Esophagus (tissue), 2 donors: ENCODE measurements around the gene ONECUT1. TPM values are rescaled to one million over a fixed set of nuclear protein-coding genes. Genes with fewer than 3 reads are reported as not detected.

Source experiments
- H3K27ac ChIP-seq, 2 donors: one replicate each; pipeline ENCODE4 v1.5.1; 2013; ENCODE audit warnings: low read depth in 2 of 2, mild to moderate bottlenecking in 2 of 2, inconsistent platforms in 1 of 2, low read length in 1 of 2, moderate library complexity in 1 of 2
- H3K27me3 ChIP-seq, 2 donors: one replicate each; pipeline ENCODE4 v1.6.1; 2013; ENCODE audit warnings: low read length in 2 of 2, control low read depth in 1 of 2, mild to moderate bottlenecking in 1 of 2; ENCODE audit not compliant: insufficient read depth in 2 of 2, control insufficient read depth in 1 of 2
- H3K36me3 ChIP-seq, 2 donors: one replicate each; pipeline ENCODE4 v1.6.1; 2013; ENCODE audit warnings: low read length in 1 of 2; ENCODE audit not compliant: control insufficient read depth in 2 of 2, insufficient read depth in 2 of 2
- H3K4me1 ChIP-seq, 2 donors: one replicate each; pipeline ENCODE4 v1.6.1; 2013; ENCODE audit warnings: low read length in 1 of 2; ENCODE audit not compliant: control insufficient read depth in 2 of 2, insufficient read depth in 2 of 2
- H3K4me3 ChIP-seq, 2 donors: one replicate each; pipeline ENCODE4 v1.5.1; 2013; ENCODE audit warnings: low read length in 2 of 2, mild to moderate bottlenecking in 2 of 2, low read depth in 1 of 2, moderate library complexity in 1 of 2
- H3K9me3 ChIP-seq, 2 donors: one replicate each; pipeline ENCODE4 v1.6.1; 2013; ENCODE audit warnings: mild to moderate bottlenecking in 2 of 2, low read depth in 1 of 2, low read length in 1 of 2, moderate library complexity in 1 of 2; ENCODE audit not compliant: control insufficient read depth in 2 of 2, insufficient read depth in 1 of 2
- WGBS, 2 donors: extraction: QIAGEN DNeasy Blood & Tissue Kit; methylation state at CpG; one replicate each; pipeline ENCODE4 v1.1.7; 2013; 5-methylcytosine and 5-hydroxymethylcytosine counted together
- polyA plus RNA-seq, 2 donors: library from polyadenylated mRNA; stranded (reverse); fragments of 200-250 nt; gene quantifications; one replicate each; pipeline ENCODE4 v1.2.3, GENCODE V29; 2013
- donor health status: healthy with polysubstance abuse.
- donor health status: Bipolar disorder and iron deficiency.

The ONECUT1 gene
- polyA plus RNA-seq, 2 donors = not detected

DNA sequence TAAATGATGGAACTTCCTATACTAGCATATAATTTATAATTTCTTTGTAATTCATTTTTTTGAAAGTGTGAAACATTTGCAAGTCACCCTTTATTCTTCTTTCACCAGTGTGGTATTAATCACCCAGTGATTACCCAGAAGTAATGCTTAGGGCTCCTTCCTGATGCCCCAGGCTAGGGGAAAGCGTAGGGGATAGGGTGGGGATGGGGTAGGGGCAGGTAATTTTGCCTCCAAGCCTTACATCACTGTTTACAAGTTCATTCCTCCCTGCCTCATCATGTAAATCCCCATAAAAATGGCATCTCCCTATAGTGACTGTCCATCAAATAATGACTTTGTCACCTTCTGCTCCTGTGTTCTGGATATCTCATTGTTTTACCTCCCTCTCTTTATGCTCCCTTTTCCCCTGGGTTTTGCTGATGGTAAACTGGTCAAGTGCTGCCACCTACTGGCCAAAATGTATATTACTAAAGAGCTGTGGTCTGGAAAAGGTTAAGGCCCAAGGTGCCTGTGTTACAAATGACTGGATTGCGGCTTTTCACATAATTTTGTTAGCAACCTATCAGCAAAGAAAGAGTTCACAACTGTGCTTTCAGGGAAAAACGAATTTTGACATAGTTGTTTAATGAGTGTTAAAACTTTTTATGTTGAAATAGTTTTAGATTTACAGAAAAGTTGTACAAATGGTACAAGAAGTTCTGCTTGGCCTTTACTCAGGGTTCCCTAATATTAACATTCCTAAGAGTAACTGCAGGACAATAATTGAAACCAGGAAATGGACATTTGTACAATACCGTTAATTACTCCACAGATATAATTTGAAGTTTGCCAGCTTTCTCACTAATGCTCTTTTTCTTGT is 54.7 kb downstream of the ONECUT1 start:
- H3K36me3 ChIP-seq = no peaks in the 10 kb centered on the region
- H3K9me3 ChIP-seq = no peaks in the 10 kb centered on the region
- H3K27ac ChIP-seq = no peak overlapping the region
- H3K27me3 ChIP-seq = no peaks in the 10 kb centered on the region
- 49 to 60% methylated on average over 4 of the region's 4 CpGs for WGBS, 2 donors
- no peaks in the 10 kb centered on the region for H3K4me1 ChIP-seq
- no peak overlapping the region for H3K4me3 ChIP-seq

DNA sequence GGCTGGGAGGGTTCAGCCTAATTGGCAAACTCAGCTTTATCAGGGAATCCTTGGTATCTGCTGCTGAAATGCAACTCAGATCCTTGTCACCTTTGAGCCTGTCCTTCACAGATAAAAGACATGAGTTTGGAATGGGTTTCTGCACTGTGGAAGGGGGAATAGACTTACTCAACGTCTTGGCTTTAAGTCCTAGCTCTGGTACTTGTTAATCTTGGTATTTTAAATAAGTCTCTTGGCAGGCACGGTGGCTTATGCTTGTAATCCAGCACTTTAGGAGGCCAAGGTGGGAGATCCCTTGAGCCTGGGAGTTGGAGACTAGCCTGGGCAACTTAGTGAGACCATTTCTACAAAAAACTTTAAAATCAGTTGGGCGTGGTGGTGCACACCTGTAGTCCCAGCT is 55.8 kb downstream of the ONECUT1 start:
- Histone ChIP-seq H3K4me3 (no peak overlapping the region), H3K4me1 (no peaks in the 10 kb centered on the region), H3K27me3 (no peaks in the 10 kb centered on the region), H3K9me3 (no peaks in the 10 kb centered on the region), H3K36me3 (no peaks in the 10 kb centered on the region), H3K27ac (no peak overlapping the region)
- 61 to 69% methylated on average over 3 of the region's 3 CpGs for WGBS, 2 donors

DNA sequence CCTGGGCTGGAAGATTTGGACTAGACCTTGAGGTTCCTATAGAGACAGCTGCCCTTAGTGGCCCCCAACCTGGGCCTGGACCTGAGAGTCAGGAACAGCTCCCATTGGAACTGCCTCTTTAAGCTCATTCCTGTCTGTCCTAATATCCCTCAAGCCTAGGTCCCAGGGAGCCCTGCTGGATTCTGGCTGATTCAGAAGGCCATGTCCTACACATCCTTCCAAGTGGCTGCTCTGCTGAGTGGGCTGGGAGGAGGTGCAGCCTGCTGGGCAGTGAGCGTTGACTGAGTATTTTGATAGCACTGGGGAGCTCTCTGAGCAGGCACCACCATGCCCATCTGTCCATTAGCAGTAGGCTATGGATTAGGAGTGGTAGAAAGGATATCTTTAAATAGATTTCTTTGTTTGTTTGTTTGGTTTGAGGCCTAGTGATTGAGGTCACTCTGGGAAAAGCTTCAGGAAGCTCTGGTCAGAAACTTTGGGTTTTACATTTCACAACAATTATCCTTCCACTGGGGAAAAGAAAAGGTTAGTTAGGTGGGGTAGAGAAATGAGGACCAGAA is 56.4 kb downstream of the ONECUT1 start:
- Histone ChIP-seq H3K4me3 (no peak overlapping the region), H3K9me3 (no peaks in the 10 kb centered on the region), H3K4me1 (no peaks in the 10 kb centered on the region), H3K36me3 (no peaks in the 10 kb centered on the region), H3K27ac (no peak overlapping the region), H3K27me3 (no peaks in the 10 kb centered on the region)
- WGBS, 2 donors = 78 to 85% methylated on average over 1 of the region's 1 CpG

DNA sequence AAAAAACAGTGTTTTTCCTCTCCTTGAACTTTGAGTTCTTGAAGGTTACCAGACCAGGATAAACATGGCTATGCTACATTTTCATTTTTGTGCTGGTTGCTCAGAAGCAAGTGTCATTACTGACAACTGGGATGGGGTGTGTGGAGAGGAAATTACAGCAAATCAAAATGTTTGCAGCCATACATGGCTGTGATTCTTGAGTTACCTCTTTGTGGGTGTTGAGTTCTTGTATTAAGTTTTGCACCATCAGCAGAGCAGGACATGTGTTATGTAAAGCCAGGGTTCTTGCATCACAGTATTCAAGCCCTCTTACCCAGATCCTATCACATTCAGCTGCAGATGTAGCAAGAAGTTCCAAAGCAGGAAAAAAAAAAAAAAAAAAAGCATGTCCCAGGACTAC is 57.0 kb downstream of the ONECUT1 start:
- no peaks in the 10 kb centered on the region for H3K27me3 ChIP-seq
- H3K4me1 ChIP-seq = no peaks in the 10 kb centered on the region
- no peaks in the 10 kb centered on the region for H3K9me3 ChIP-seq
- no peak overlapping the region for H3K27ac ChIP-seq
- H3K36me3 ChIP-seq = no peaks in the 10 kb centered on the region
- no peak overlapping the region for H3K4me3 ChIP-seq

DNA sequence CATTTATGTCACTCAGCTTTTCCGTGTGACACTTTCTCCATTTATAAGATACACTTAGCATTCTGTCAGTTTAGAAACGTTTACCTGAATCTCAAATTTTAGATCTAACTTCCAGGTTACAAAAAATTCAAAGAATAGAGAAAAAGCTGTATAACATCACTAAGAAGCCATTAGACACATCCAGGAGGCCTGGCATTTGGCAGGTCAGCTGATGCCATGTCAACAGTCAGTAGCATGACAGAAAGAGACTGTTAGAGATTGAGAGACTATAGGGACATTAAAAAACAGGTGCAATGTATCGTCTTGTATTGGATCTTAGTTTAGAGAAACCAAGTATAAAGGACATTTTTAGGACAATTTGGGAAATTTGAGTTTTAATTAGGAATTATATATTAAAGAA is 57.6 kb downstream of the ONECUT1 start:
- 86 to 89% methylated on average over 3 of the region's 3 CpGs for WGBS, 2 donors
- Histone ChIP-seq H3K27ac (no peak overlapping the region), H3K4me3 (no peak overlapping the region), H3K27me3 (no peaks in the 10 kb centered on the region), H3K4me1 (no peaks in the 10 kb centered on the region), H3K9me3 (no peaks in the 10 kb centered on the region), H3K36me3 (no peaks in the 10 kb centered on the region)

DNA sequence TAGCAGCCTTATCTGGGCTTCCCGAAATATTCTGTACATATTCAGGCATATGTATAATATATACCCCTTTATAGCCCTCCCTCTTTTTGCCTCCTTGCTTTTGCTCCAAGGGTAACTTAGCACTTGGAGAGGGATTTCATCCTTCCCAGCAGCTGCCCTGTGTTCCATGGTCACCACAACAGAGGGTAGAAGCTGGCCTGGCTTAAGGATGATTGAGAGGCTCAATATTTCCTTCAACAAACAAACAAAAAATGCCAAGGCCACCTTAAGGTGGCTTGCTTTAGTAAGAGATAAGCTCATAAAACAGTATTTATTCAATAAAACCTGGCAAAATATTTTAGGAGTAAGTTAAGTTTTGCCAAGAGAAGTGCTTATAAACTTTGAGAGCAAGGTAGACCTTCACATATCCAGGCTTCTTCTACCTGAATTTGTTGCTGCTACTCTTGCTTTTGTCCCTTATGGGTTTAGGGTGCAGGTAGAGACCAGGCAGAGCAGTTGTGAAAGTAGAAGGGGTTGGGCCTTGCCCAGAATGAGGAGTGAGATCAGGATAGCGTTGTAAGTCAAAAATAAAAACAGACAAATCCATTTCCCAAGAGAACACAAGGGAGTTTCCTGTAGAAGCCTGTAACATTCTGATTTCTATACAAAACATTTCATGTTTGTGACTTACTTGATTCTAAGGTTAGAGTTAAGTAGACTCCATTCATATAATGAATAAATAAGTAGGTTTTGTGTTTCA is 58.2 kb downstream of the ONECUT1 start:
- no peaks in the 10 kb centered on the region for H3K36me3 ChIP-seq
- no peaks in the 10 kb centered on the region for H3K27me3 ChIP-seq
- H3K4me3 ChIP-seq = no peak overlapping the region
- no peak overlapping the region for H3K27ac ChIP-seq
- 74 to 85% methylated on average over 2 of the region's 2 CpGs for WGBS, 2 donors
- H3K9me3 ChIP-seq = no peaks in the 10 kb centered on the region
- H3K4me1 ChIP-seq = no peaks in the 10 kb centered on the region

DNA sequence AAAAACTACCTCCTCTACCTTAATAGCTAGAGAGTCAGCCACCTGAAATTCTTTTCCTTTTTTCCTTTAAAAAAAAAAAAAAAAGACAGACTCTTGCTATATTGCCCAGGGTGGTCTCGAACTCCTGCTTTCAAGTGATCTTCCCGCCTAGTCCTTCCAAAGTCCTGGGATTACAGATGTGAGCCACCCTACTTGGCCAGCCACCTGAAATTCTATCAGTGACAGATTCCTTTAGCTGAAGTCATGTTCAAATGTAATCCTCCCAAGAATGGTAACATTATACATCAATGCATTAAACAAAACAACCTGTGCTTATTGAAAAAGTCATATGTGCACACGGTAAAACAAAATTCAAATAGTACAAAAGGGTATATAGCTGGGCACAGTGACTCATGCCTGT is 59.1 kb downstream of the ONECUT1 start:
- Histone ChIP-seq H3K27ac (no peak overlapping the region), H3K9me3 (no peaks in the 10 kb centered on the region), H3K27me3 (no peaks in the 10 kb centered on the region), H3K4me1 (no peaks in the 10 kb centered on the region), H3K4me3 (no peak overlapping the region), H3K36me3 (no peaks in the 10 kb centered on the region)
- WGBS, 2 donors = 62 to 83% methylated on average over 3 of the region's 3 CpGs

DNA sequence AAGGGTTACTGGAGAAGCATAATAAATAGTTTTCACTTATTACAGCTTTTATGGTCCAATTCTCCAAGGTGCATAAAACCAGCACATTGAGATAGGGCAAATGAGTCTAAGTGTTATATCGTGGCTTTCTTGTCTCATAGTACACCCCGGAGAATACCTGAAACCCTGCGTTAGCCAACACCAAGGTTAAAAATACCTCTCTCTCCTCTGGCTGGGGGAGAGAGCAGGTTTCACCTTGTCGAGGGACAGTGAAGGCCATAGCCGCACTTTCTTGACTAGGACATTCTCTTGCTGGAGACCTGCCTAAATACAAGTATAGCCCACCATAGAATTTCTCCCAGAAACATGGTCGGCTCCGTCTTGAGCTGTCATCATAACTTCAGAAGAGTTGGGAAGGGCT is 59.5 kb downstream of the ONECUT1 start:
- H3K4me1 ChIP-seq = no peaks in the 10 kb centered on the region
- H3K4me3 ChIP-seq = no peak overlapping the region
- whole genome bisulfite sequencing, 2 donors = 79 to 93% methylated on average over 7 of the region's 7 CpGs
- H3K27me3 ChIP-seq = no peaks in the 10 kb centered on the region
- H3K27ac ChIP-seq = peak overlapping the region; percentile 14 to 28
- no peaks in the 10 kb centered on the region for H3K36me3 ChIP-seq
- H3K9me3 ChIP-seq = no peaks in the 10 kb centered on the region

DNA sequence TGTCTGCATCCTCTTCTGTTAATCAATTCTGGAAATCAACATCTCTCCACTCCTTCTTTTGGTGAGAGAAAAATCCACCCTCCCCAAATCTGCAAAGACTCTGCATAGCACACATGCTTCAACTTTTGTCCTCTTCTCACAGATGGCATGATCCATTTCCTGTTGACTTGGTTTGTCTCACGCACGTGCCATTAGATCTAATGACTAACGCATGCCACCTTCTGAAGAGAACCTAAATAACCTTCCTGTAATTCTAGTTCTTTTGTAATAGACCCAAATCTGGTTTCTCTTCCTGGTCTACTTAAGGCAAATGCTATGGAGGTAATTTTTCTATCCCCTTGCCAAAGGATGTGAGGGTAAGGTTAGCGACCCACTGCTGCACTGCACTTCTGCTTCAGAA is 60.0 kb downstream of the ONECUT1 start:
- Histone ChIP-seq H3K4me3 (no peak overlapping the region), H3K27me3 (no peaks in the 10 kb centered on the region), H3K9me3 (no peaks in the 10 kb centered on the region), H3K27ac (peak overlapping the region; percentile 14 to 28), H3K4me1 (no peaks in the 10 kb centered on the region), H3K36me3 (no peaks in the 10 kb centered on the region)
- WGBS, 2 donors = 43 to 57% methylated on average over 4 of the region's 4 CpGs
